OCI-LY1 (cell line): ENCODE data around the gene PTPRD.

Source experiments
- H2AFZ ChIP-seq: fragments of 200-600 bp; sonication (generic), shearing (Covaris generic); 2 replicates; pipeline ENCODE4 v1.6.0; 2014; ENCODE audit warnings: antibody characterized with exemption, mild to moderate bottlenecking, low read length
- H3F3A ChIP-seq: fragments of 200-600 bp; sonication (generic), shearing (Covaris generic); 2 replicates; pipeline ENCODE4 v1.6.0; 2014; ENCODE audit warnings: mild to moderate bottlenecking, antibody characterized with exemption, low read length, moderate library complexity; ENCODE audit not compliant: insufficient read depth
- H3K27ac ChIP-seq: fragments of 200-600 bp; sonication (generic); 2 replicates; pipeline ENCODE4 v1.5.1; 2014; ENCODE audit warnings: low read length, mixed run types, mild to moderate bottlenecking, low read depth; ENCODE audit not compliant: poor library complexity, severe bottlenecking
- H3K27me3 ChIP-seq: fragments of 200-600 bp; sonication (generic); 2 replicates; pipeline ENCODE4 v1.6.0; 2014; ENCODE audit warnings: antibody characterized with exemption, mild to moderate bottlenecking, low read length, moderate library complexity; ENCODE audit not compliant: insufficient read depth
- H3K36me3 ChIP-seq: fragments of 200-600 bp; sonication (generic); 2 replicates; pipeline ENCODE4 v1.6.1; 2014; ENCODE audit warnings: mild to moderate bottlenecking, antibody characterized with exemption, low read length, moderate library complexity, mixed read lengths; ENCODE audit not compliant: insufficient read depth
- H3K4me1 ChIP-seq: fragments of 200-600 bp; sonication (generic); 2 replicates; pipeline ENCODE4 v1.5.1; 2014; ENCODE audit warnings: mild to moderate bottlenecking, low read length, moderate library complexity; ENCODE audit not compliant: insufficient read depth, severe bottlenecking
- H3K4me2 ChIP-seq: fragments of 200-600 bp; sonication (generic), shearing (Covaris generic); 2 replicates; pipeline ENCODE4 v1.6.1; 2014; ENCODE audit warnings: low read length
- H3K4me3 ChIP-seq: fragments of 200-600 bp; sonication (generic); 2 replicates; pipeline ENCODE4 v1.5.1; 2014; ENCODE audit warnings: low read length, low read depth, mild to moderate bottlenecking, mixed read lengths; ENCODE audit not compliant: poor library complexity, severe bottlenecking
- H3K79me2 ChIP-seq: fragments of 200-600 bp; shearing (Covaris generic); 2 replicates; pipeline ENCODE4 v1.6.1; 2016; ENCODE audit warnings: mixed run types, low read length, mixed read lengths; ENCODE audit not compliant: insufficient read depth
- H3K9ac ChIP-seq: fragments of 200-600 bp; sonication (generic), shearing (Covaris generic); 2 replicates; pipeline ENCODE4 v1.6.1; 2014; ENCODE audit warnings: mild to moderate bottlenecking, low read length, mixed read lengths
- H3K9me2 ChIP-seq: fragments of 200-600 bp; sonication (generic), shearing (Covaris generic); 2 replicates; pipeline ENCODE4 v1.6.1; 2014; ENCODE audit warnings: low read depth, mild to moderate bottlenecking, low read length, mixed read lengths
- H3K9me3 ChIP-seq: fragments of 200-600 bp; shearing (Covaris generic); 2 replicates; pipeline ENCODE4 v1.6.1; 2014; ENCODE audit warnings: low read length, mixed read lengths
- H4K20me1 ChIP-seq: fragments of 200-600 bp; sonication (generic), shearing (Covaris generic); 2 replicates; pipeline ENCODE4 v1.6.0; 2016; ENCODE audit warnings: mild to moderate bottlenecking, low read length; ENCODE audit not compliant: insufficient read depth
- EZH2 ChIP-seq: fragments of 200-600 bp; sonication (generic), shearing (Covaris generic); IDR thresholded peaks from 2 replicates; pipeline ENCODE4 v1.8.0; 2017; ENCODE audit warnings: borderline replicate concordance, mixed run types, mild to moderate bottlenecking, antibody characterized with exemption, low read length, moderate library complexity, mixed read lengths
- TF ChIP-seq, protein P1 (sequence below): fragments of 200-600 bp; sonication (generic), shearing (Covaris generic); IDR thresholded peaks from 2 replicates; pipeline ENCODE4 v1.5.1; 2017; ENCODE audit warnings: mild to moderate bottlenecking, antibody characterized with exemption, low read length, moderate library complexity, mixed read lengths

The PTPRD gene

DNA sequence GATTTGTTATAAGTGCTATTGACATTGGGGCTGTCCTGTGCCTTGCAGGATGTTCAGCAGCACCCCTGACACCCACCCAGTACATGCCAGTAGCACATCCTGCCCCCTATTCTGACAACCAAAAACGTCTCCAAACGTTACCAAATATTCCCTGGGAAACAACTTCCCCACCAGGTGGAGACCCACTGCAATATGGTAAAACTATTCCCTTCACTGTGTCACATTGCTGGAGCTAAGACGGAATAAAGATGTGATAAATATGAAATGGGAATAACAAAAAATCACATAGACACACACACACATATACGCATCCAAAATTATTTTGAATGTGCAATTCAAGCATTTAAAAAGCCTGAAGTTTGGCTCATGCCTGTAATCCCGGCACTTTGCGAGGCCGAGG lies 1939.0 kb downstream of the PTPRD start:
- Histone ChIP-seq H3K4me3 (no peak overlapping the region), H3K27ac (no peak overlapping the region), H3F3A (no peaks in the 10 kb centered on the region), H3K9me2 (no peaks in the 10 kb centered on the region), H3K4me1 (no peaks in the 10 kb centered on the region), H3K9ac (no peak overlapping the region), H3K79me2 (no peaks in the 10 kb centered on the region), H3K36me3 (no peaks in the 10 kb centered on the region), H2AFZ (no peak overlapping the region), H3K27me3 (no peaks in the 10 kb centered on the region), H3K9me3 (no peaks in the 10 kb centered on the region), H4K20me1 (no peaks in the 10 kb centered on the region), H3K4me2 (no peak overlapping the region)
- TF ChIP-seq EZH2: no peak
- TF ChIP-seq, protein P1, sequence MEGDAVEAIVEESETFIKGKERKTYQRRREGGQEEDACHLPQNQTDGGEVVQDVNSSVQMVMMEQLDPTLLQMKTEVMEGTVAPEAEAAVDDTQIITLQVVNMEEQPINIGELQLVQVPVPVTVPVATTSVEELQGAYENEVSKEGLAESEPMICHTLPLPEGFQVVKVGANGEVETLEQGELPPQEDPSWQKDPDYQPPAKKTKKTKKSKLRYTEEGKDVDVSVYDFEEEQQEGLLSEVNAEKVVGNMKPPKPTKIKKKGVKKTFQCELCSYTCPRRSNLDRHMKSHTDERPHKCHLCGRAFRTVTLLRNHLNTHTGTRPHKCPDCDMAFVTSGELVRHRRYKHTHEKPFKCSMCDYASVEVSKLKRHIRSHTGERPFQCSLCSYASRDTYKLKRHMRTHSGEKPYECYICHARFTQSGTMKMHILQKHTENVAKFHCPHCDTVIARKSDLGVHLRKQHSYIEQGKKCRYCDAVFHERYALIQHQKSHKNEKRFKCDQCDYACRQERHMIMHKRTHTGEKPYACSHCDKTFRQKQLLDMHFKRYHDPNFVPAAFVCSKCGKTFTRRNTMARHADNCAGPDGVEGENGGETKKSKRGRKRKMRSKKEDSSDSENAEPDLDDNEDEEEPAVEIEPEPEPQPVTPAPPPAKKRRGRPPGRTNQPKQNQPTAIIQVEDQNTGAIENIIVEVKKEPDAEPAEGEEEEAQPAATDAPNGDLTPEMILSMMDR: no peak

DNA sequence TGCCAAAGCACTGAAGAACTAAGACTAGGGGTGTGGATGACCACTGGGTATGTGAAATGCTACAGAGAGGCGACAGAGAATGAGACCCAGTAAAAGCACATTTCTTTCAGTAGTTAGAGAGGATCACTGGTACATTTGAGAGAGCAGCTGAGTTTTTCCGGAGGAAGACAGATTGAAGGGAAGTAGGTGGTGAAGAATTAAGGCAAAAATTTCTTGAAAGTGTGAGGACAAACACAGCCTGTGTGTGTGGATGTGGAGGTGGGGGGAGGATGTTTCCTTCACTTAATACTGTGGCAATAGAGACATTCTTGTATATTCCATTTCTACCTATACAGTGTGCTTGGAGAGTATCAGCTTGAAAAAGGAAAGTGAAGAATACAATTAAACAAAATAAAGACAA lies 1942.1 kb downstream of the PTPRD start:
- Histone ChIP-seq H3K4me1 (no peaks in the 10 kb centered on the region), H4K20me1 (no peaks in the 10 kb centered on the region), H3K27me3 (no peaks in the 10 kb centered on the region), H3K79me2 (no peaks in the 10 kb centered on the region), H3K9me2 (no peaks in the 10 kb centered on the region), H3K4me3 (no peak overlapping the region), H3K4me2 (no peak overlapping the region), H3K9me3 (no peaks in the 10 kb centered on the region), H2AFZ (no peak overlapping the region), H3K36me3 (no peaks in the 10 kb centered on the region), H3K27ac (no peak overlapping the region), H3F3A (no peaks in the 10 kb centered on the region), H3K9ac (no peak overlapping the region)
- no peak for TF ChIP-seq EZH2
- TF ChIP-seq, protein P1: no peak

DNA sequence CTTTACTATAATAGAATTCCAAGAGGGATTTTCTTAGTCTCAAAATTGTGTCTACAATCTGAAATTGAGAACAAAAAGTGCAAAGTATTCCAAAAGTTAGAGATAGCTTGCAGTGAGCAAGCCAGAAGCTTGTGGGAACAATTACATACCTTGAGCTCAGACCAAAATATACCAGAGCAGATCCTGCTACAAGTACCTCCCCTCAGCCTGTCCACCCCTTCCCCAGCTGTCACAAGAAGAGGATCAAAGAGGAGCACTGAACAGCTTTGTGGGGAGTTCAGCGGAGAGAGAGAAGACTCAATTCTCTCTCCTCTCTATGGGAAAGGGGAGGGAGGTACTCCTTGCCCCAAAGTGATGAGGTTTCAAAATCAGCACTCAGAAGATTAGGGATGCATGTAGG lies 1944.1 kb downstream of the PTPRD start:
- Histone ChIP-seq H3F3A (no peaks in the 10 kb centered on the region), H3K9me3 (no peaks in the 10 kb centered on the region), H3K4me3 (no peak overlapping the region), H3K4me1 (no peaks in the 10 kb centered on the region), H4K20me1 (no peaks in the 10 kb centered on the region), H2AFZ (no peak overlapping the region), H3K4me2 (no peak overlapping the region), H3K27me3 (no peaks in the 10 kb centered on the region), H3K36me3 (no peaks in the 10 kb centered on the region), H3K9ac (no peak overlapping the region), H3K79me2 (no peaks in the 10 kb centered on the region), H3K9me2 (no peaks in the 10 kb centered on the region), H3K27ac (no peak overlapping the region)
- TF ChIP-seq, protein P1: no peak
- no peak for TF ChIP-seq EZH2
